Measurements from ENCODE around the gene ZNF500. TPM values are rescaled to one million over a fixed set of nuclear protein-coding genes. Genes with fewer than 3 reads are reported as not detected.
"Not testable (repeated sequence)": the region's sequence is repeated elsewhere in the genome, so short reads cannot be mapped to it uniquely, and the experiment has no call there.

The ZNF500 gene
- total RNA-seq, 1 donor from 2014 or later = 7.7 TPM

- DNase-seq (ENCODE audit: low spot score in 2 of 2) (no peak), FAIRE-seq (no peak)
These were observed 30.9 kb upstream of the ZNF500 start for GRCh38 chr16:4797805-4798252.

DNA sequence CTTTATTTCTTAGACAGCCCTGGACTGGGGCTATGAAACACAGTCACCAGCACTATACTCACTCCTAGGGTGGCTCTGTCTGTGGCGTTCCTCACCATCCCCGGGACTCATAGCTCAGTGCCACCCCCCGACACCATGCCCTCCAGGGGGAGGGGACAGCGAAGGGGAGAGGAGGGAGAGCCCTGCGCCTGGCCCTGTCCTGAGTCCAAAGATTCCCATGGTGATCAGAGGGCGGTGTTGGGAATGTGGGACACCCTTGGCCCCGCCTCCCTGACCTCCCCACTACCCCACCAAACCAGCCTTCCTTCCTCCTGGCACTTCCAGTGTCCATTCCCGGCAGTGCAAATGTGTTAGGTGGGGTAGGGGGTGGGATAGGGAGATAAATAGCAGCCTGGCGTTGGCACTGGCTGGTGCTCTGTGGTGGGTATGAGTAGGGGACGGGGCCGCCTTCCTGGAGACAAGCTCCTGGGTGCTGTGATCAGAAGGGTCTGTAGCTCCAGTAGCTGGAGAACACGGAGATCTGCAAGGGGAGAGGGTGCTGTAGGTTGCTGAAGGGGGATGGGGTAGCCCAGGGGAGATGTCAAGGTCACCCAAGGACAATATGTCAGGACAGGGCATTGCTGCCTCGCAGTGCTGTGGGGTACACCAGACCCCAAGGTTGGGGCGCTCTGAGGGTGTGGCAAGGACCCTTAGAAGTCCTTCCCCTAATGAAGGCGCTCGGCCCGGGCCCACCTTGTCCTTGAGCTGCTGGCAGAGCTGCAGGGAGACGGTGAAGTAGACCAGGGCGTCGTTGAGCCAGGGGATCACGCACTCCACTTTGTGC is 30.2 kb upstream of the ZNF500 start:
- DNase-seq (ENCODE audit: low spot score in 2 of 2) (no peak), FAIRE-seq (no peak)

DNA sequence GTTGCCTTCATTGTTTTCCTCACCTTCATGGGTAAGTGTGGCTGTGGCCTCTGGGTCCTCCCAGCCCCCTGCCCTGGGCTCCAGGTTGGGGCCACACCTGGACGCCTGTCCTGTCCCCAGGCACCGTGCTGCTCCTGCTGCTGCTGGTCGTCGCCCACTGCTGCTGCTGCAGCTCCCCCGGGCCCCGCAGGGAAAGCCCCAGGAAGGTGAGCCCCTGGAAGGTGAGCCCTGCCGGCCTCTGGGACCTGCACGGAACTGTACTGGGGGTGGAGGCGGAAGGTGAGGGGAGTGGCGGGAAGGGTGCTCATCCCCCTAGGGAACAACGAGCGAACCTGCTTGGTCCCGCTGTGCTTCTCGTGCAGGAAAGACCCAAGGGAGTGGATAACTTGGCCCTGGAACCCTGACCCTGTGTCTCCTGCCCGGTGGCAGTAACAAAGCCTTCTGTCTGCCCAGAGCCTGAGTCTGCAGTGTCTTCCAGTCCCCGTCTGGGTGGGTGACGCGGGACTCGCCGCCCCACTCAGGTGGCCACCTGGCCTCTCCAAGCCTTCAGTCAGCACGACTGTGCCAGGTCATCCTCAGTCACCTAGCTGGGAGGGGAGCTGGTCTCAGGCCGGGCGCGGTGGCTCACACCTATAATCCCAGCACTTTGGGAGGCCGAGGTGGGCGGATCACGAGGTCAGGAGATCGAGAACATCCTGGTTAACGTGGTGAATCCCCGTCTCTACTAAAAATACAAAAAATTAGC is 29.0 kb upstream of the ZNF500 start:
- DNase-seq (ENCODE audit: low spot score in 2 of 2) = no peak
- FAIRE-seq = no peak

GRCh38 chr16:4795181-4795827 is 28.3 kb upstream of the ZNF500 start, which contains the start of gene SMIM22:
Gene SMIM22, plus strand, starts transcription at chr16:4795369. Its CDS starts 366 bp downstream, at chr16:4795735.
- FAIRE-seq = no peak
- no peak for DNase-seq (ENCODE audit: low spot score in 2 of 2)

- FAIRE-seq = no peak
- no peak for DNase-seq (ENCODE audit: low spot score in 2 of 2)
These were observed 26.1 kb upstream of the ZNF500 start for GRCh38 chr16:4792951-4793513.

GRCh38 chr16:4790871-4791270 is 23.9 kb upstream of the ZNF500 start:
- no peak for FAIRE-seq
- no peak for DNase-seq (ENCODE audit: low spot score in 2 of 2)

DNA sequence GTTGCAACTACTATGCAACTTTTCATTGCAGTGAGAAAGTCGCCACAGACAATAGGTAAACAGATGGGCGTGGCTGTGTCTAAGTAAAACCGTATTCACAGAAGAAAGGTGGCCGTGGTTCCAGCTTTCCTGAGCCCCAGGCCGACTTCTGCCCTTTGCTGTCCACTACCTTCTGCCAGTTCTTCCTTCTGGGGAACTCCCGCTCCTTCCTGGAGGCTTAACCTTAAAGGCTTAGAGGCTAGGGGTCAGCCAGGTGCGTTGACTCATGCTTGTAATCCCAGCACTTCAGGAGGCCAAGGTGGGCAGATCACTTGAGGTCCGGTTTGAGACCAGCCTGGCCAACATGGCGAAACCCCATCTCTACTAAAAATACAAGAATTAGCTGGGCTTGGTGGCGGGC is 23.3 kb upstream of the ZNF500 start:
- no peak for DNase-seq (ENCODE audit: low spot score in 2 of 2)
- no peak for FAIRE-seq

DNA sequence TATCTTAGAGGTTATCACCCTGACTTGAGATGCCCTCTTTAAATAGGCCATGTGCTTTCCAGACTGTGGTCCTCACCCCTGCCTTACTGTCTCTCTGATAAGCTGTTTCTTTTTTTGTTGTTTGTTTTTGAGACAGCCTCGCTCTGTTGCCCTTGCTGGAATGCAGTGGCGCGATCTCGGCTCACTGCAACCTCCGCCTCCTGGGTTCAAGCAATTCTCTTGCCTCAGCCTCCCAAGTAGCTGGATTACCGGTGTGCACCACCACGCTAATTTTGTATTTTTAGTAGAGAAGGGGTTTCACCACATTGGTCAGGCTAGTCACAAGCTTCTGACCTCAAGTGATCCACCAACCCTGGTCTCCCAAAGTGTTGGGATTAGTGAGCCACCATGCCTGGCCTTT is 21.9 kb upstream of the ZNF500 start:
- FAIRE-seq = no peak
- DNase-seq (ENCODE audit: low spot score in 2 of 2) = no peak

GRCh38 chr16:4788489-4788889 is 21.5 kb upstream of the ZNF500 start:
- no peak for DNase-seq (ENCODE audit: low spot score in 2 of 2)
- no peak for FAIRE-seq

- FAIRE-seq = no peak
- DNase-seq (ENCODE audit: low spot score in 2 of 2) = no peak
These were observed 20.9 kb upstream of the ZNF500 start, which contains the start of gene SEPTIN12 for GRCh38 chr16:4787627-4788482. Gene SEPTIN12, minus strand, starts transcription at chr16:4788345. Its CDS starts 700 bp downstream, at chr16:4787645.

DNA sequence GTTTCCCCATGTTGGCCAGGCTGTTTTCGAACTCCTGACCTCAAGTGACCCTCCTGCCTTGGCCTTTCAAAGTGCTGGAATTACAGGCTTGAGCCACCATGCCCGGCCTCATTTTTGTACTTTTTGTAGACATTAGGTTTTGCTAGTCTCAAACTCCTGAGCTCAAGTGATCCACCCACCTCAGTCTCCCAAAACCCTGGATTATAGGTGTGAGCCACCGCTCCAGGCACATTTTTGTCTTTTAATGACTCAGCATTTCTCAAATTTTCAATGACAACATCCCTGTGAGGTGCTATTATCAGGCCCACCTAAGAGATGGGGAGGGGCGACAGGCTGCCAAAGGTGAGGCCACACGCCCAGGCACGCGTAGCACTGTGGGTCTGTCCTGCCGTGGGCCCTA is 20.1 kb upstream of the ZNF500 start:
- DNase-seq (ENCODE audit: low spot score in 2 of 2) = no peak
- FAIRE-seq = no peak

GRCh38 chr16:4785758-4786433 is 18.9 kb upstream of the ZNF500 start:
- no peak for DNase-seq (ENCODE audit: low spot score in 2 of 2)
- no peak for FAIRE-seq

DNA sequence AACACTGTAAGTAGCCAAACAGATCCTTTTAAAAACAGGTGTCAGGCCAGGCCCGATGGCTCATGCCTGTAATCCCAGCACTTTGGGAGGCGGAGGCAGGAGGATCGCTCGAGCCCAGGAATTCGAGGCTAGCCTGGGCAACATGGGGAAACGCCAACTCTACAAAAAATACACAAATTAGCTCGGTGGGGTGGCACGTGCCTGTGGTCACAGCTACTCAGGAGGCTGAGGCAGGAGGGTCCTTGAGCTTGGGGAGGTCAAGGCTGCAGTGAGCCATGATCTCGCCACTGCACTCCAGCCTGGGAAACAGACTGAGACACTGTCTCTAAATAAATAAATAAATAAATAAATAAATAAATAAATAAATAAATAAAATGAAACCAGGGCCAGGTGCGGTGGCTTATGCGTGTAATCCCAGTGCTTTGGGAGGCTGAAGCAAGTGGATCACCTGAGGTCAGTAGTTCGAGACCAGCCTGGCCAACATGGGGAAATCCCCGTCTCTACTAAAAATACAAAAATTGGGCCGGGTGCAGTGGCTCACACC is 17.6 kb upstream of the ZNF500 start:
- not testable (repeated sequence) for DNase-seq (ENCODE audit: low spot score in 2 of 2); FAIRE-seq

DNA sequence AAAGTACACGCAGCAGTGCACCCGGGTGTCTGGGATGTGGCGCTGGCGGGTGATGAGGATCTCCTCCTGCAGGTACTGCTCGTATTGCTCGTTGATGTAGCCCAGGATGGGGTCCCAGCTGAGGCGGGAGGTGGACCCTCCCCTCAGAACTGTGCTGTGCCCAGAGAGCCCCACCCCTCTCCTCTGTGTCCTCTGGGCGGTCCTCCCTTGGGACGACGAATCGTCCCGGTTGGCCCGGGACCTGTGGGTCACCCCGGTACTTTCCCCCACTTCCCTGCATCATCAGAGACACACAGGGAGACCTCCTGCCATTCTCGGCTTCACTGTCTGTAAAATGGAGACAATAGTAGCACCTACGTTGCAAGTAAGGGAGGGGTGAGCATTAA is 17.0 kb upstream of the ZNF500 start:
- no peak for DNase-seq (ENCODE audit: low spot score in 2 of 2)
- no peak for FAIRE-seq

DNA sequence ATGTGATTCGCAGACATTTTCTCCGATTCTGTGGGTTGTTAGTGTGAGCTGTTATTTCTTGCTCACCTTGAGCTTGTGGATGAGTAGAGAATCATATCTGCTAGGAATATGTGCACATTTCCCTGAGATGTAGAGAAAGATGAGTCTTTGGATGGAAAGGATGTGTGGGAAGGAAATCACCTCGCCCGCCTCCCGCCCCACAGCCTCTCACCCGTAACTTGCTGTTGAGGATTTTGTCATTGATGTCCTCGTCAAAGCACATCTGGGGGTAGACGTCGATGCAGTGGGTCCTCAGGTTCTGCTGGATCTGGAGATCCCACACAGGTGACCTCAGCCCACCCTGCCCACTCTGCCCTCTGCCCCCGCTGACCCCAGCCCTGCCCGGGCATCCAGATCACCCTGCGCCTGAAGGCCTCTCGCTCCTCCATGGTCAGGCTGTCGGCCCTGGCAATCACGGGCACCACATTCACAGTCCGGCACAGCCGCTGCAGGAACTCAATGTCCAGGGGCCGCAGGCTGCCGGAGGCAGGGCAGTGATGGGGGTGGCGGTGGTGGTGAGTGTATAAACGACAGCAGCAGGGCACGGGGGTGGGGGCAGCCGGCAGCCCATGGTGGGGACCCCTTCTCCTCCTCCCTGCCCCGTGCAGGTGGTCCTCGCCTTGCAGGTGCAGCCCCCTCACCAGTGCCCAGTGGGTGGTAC is 16.4 kb upstream of the ZNF500 start:
- DNase-seq (ENCODE audit: low spot score in 2 of 2) = no peak
- no peak for FAIRE-seq

- no peak for FAIRE-seq
- no peak for DNase-seq (ENCODE audit: low spot score in 2 of 2)
These were observed 13.3 kb upstream of the ZNF500 start for GRCh38 chr16:4780235-4780634.

GRCh38 chr16:4778050-4778392 is 11.1 kb upstream of the ZNF500 start:
- no peak for DNase-seq (ENCODE audit: low spot score in 2 of 2)
- no peak for FAIRE-seq

DNA sequence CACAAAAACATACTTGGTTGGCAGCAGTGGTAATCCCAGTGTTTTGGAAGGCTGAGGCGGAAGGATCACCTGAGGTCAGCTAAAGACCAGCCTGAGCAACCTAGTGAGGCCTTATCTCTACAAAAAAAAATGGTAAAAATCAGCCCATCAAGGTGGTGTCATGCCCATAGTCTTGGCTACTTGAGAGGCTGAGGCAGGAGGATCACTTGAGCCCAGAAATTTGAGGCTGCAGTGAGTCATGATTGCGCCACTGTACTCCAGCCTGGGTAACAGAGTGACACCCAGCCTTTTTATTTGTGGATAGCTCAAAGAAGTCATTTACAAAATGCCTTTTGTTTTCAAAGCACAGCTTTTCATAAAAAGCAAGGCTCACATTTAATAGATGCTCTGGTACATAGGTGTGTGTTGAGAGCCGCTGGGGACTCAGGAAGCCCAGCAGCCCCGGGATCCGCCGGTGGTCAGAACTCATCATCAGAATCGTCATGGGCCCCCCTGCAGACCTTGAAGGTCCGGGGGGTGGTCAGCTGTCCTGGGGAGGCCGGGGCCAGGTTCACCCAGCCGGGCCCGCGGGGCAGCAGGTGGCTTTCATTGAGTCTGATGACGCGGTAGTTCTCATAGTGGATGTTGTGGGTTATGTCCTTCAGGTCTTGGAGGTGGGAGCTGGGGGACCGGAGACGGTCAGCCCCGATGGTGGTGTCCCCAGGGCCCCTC is 10.5 kb upstream of the ZNF500 start:
- FAIRE-seq (no peak), DNase-seq (ENCODE audit: low spot score in 2 of 2) (no peak)
